Pulmonary artery endothelial cell (primary cell): ENCODE data around the gene BNIP2. TPM values are rescaled to one million over a fixed set of nuclear protein-coding genes. Genes with fewer than 3 reads are reported as not detected.
"Not testable (repeated sequence)": the region's sequence is repeated elsewhere in the genome, so short reads cannot be mapped to it uniquely, and the experiment has no call there.

Experiments
- DNase-seq: peaks from one replicate; pipeline ENCODE4 v3.0.0-alpha.2; 2011; ENCODE audit warnings: low read depth, low spot score
- total RNA-seq: library from RNA; depleted of rRNA; stranded (reverse); fragments of >200 nt; gene quantifications from 2 replicates; pipeline ENCODE4 v1.2.3, GENCODE V29; 2014

Gene BNIP2
- total RNA-seq, 1 donor from 2014 or later, result 151 TPM

DNA sequence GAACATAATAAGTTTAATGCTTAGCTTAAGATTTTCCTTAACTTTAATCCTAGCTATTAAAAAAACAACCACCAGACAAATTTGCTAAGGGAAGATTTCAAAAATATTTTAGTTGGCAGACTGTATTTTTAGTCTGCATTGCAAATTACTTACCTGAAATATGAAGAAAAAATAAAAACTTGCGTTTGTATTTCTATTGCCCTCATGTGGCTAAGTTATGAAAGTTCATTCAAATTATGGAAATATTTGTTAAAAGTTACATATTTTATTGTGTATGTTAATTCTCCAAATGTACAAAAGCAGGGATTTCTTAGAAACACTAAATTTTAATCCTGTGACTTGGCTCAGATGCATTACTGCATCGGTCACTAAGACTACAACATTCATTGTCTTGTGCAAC lies 46.8 kb downstream of the BNIP2 start:
- DNase-seq, result no peak

DNA sequence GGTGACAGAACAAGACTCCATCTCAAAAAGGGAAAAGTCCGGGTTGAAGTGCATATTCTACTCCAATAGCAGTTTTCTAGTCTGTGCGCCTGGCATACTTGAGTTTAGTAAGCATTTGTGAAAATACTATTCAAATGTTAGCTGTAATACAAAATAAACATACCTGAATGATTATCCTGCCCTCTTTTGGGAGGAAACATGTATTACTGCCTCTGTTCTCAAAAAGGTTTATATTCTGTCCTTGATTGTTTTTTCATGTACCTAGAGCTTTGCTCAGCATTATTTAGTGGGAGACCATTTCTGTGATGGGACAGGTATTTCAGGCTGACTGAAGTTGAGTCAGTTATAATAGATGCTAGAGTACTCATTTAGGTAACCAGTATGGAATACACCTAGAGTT lies 51.6 kb downstream of the BNIP2 start:
- DNase-seq, result not testable (repeated sequence)

DNA sequence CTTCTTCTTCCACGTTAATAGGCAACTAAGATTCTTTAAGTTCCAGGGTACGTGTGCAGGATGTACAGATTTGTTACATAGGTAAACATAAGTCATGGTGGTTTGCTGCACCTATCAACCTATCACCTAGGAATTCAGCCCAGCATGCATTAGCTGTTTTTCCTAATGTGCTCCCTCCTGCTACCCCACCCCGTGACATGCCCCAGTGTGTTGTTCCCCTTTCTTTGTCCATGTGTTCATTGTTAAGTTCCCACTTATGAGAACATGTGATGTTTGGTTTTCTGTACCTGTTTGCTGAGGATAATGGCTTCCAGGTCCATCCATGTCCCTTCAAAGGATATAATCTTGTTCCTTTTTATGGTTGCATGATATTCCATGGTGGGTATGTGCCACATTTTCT lies 52.9 kb downstream of the BNIP2 start:
- no peak for DNase-seq

DNA sequence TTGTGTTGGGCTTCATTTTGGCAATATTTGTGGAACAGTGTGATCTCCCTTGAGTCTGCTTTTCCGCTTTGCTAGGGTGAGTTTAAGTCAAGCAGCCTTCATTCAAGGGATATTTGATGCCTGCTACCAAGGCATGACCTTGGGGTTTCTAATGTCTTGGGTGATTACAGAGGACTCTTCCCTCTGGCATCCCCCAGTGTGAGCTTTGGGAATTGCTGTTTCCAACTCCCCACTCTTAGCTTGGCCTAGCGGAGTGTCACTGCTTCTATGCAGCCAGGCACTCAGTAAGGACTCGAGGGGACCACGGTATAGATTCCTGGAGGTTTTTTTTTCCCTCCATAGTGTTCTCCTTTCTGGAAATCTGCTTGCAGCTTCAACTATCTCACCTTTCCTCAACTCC lies 56.4 kb downstream of the BNIP2 start:
- no peak for DNase-seq

DNA sequence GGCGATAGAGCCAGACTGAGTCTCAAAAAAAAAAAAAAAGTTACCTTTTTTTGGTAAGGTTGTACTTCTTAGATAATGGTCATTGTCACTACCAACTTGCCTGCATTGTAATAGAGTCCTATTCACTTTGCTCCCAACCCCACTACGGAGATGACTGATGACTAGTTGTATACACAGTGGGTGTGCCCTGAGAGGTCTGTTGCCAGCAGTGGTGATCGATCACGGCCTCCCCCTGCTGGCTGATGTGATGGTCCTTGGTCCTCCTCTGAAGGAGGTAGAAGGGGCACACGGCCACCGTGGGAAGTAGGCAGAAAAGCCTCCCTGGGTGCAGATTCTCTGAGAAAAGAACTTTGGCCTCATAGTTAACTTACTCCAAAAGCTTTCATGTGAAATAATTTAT lies 66.8 kb downstream of the BNIP2 start:
- DNase-seq, result no peak

DNA sequence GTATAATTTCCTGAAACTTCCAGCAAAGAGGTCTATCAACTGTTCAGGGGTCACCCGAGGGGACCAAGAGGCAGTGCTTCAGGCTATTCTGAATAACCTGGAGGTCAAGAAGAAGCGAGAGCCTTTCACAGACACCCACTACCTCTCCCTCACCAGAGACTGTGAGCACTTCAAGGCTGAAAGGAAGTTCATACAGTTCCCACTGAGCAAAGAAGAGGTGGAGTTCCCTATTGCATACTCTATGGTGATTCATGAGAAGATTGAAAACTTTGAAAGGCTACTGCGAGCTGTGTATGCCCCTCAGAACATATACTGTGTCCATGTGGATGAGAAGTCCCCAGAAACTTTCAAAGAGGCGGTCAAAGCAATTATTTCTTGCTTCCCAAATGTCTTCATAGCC lies 70.7 kb downstream of the BNIP2 start:
- no peak for DNase-seq

DNA sequence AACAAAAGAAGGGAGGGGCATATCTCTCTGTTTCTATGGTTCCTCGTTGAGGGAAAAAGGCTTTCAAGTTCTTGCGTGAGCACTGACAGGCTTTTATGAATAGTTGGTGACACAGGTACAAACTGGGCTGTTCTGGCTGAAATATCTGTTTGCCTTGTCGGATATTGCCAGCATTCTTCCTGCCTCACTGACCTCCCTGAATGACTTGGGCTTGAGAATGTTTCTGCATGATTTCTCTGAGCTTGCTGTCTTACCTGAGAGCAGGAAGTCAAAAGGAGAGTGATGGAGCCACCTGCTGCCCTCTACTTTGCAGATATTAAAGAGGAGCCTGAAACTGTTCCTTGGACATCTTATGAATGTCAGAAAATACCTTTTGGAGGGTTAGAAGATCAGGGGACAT lies 72.7 kb downstream of the BNIP2 start:
- DNase-seq, result no peak

DNA sequence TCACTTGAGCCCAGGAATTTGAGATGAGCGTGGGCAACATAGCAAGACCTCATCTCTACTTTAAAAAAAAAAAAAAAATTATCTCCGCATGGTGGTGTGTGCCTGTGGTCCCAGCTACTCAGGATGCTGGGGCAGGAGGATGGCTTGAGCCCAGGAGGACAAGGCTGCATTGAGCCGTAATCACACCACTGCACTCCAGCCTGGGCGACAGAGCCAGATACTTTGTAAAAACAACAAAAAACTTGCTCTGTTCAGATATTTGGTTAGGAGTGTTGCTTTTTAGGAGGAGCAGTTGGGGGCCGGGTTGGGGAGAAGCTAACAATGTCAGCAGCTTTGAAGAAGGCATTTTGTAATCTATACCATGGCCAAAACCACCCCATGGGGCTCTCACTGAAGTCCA lies 73.5 kb downstream of the BNIP2 start:
- DNase-seq, result no peak

DNA sequence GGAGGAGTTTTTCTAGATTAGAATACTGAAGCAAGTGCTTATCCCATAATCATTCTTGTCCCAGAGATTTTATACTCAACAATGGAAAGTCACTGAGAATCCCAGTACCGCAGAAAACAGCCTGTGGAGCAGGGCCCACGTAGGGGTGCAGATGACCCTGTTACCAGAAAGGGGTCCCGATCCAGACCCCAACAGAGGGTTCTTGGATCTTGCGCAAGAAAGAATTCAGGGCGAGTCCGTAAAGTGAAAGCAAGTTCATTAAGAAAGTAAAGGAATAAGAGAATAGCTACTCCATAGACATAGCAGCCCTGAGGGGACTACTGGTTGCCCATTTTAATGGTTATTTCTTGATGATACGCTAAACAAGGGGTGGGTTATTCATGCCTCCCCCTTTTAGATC lies 75.0 kb downstream of the BNIP2 start:
- DNase-seq, result no peak

DNA sequence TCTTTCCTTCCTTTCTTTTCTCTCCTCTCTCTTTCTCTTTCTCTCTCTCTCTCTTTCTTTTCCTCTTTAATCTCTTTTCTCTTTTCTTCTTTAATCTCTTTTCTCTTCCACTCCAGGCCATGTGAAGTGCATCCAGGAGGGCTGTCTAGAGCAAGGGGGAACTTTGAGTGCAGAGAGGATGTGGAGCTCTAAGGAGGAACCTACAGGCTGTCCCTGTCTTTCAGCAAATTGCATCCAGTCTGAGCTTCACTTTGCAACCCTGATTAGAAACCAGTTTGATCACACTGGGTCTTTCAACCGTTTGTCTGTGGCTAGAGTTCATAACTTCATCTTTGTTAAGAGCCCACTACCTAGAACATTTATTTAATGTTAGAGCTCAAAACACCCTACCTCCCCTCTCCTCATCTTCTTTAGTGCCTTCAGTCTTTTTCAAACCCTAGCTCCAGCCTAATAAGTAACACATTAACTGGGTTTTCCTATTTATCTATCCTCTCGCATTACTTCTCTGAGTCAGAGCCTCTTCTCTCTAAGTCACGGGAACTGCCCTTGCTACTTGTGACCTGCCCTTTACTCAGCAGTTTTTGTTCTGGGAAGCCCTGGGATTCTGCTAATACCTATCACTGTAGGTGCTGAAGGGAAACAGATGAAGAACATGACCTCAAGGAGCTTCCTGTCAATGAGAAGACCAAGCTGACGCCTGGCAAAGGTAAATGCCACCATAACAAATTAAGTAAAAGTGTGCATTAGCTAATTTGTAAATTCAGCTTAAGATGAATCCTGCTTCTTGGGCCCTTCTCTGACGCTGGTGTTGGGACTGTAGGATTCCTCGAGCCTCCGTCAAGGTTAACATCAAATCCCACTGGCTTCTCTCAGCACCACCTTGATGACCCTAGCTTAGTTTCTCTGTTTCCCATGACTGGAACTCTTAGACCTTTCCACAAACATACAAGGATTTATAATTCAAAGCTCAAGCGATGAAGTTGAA lies 77.6 kb downstream of the BNIP2 start, which contains the start of gene GCNT3:
TSS of gene GCNT3 (plus strand) at position 508 of the 985 bp plus-strand sequence. CDS start 6,456 bp downstream, outside the sequence.
- DNase-seq, result no peak

DNA sequence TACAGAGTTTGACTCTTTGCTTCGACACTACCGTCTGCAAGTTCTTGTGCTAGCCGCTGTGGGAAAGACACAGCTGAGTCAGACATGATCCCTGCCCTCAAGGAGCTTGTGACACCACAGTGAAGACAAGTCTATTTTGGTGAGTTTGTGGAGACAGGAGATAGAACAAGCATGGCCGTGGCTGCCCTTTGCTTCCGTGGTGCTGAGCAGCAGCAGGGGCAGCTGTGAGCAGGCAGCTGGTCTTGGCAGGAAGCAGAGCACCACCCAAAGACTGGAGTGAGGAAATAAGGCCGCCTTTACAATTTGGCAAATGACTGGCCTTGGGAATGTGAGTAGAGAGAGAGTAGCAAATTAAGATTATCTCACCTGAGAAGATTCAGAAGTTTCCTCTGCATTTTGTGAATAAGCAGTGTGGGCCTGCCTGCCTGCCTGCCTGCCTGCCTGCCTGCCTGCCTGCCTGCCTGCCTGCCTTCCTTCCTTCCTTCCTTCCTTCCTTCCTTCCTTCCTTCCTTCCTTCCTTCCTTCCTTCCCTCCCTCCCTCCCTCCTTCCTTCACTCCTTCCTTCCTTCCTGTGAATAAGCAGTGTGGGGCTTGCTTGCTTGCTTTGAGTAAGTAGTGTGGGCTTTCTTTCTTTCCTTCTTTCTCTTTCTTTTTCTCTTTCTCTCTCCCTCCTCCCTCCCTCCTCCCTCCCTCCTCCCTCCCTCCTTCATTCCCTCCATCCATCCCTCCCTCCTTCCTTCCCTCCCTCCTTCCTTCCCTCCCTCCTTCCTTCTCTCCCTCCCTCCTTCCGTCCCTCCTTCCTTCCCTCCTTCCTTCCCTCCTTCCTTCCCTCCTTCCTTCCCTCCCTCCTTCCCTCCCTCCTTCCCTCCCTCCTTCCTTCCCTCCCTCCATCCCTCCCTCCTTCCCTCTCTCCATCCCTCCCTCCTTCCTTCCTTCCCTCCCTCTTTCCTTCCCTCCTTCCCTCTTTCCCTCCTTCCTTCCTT lies 79.1 kb downstream of the BNIP2 start:
- no peak for DNase-seq

Other genes with a start within 250 kb of the BNIP2 start
- 0.14 TPM in 1 of 2 replicates, not detected in the other for gene GCNT3, start 77.5 kb downstream of the BNIP2 start, total RNA-seq
- gene GTF2A2, start 31.8 kb downstream of the BNIP2 start, total RNA-seq, result 59.4 and 68.0 TPM in 2 replicates